Measurements from ENCODE around the gene NPSR1. TPM values are rescaled to one million over a fixed set of nuclear protein-coding genes. Genes with fewer than 3 reads are reported as not detected.

Gene NPSR1
- polyA plus RNA-seq, 1 of the 3 experiments (the other 2 are of a cell fraction), result not detected

GRCh38 chr7:34756025-34756437 lies 98.0 kb downstream of the NPSR1 start:
- CTCF ChIA-PET, result interaction anchor here (0.6 kb wide), 1 partner anchor 42 kb away, joined by 3 read pairs; no protein-coding TSS in a partner anchor
- no peaks in the 10 kb centered on the region for H3K9me3 ChIP-seq
- H3K27ac ChIP-seq (ENCODE audit: low read depth in 2 of 2, low read length in 1 of 2), result no peak overlapping the region
- H2AFZ ChIP-seq (ENCODE audit: low read depth), result no peak overlapping the region
- H4K20me1 ChIP-seq (ENCODE audit: insufficient read depth), result no peaks in the 10 kb centered on the region
- no peak overlapping the region for H3K4me2 ChIP-seq
- H3K4me3 ChIP-seq (ENCODE audit: low read depth in 2 of 2, low read length in 1 of 2), result no peak overlapping the region
- H3K36me3 ChIP-seq (replicated peaks in 1 of 2; ENCODE audit: control insufficient read depth in 1 of 2, insufficient read depth in 2 of 2, low read length in 1 of 2), result no peaks in the 10 kb centered on the region
- POLR2A ChIA-PET, result no interaction called here
- DNase-seq, result no peak
- TF ChIP-seq FOXJ3 (CRISPR knock-in tag; IDR thresholded peaks at IDR 0.05) (no peak), CHD2 (IDR thresholded peaks at IDR 0.05; ENCODE audit: low read length, partially characterized antibody) (no peak), MAX (IDR thresholded peaks at IDR 0.05; ENCODE audit: low read depth) (no peak), TCF12 (IDR thresholded peaks at IDR 0.05) (no peak), EP300 (IDR thresholded peaks at IDR 0.05; ENCODE audit: borderline replicate concordance in 1 of 2, low read depth in 1 of 2, low read length in 1 of 2) (no peak)
- TF ChIP-seq, protein P1, sequence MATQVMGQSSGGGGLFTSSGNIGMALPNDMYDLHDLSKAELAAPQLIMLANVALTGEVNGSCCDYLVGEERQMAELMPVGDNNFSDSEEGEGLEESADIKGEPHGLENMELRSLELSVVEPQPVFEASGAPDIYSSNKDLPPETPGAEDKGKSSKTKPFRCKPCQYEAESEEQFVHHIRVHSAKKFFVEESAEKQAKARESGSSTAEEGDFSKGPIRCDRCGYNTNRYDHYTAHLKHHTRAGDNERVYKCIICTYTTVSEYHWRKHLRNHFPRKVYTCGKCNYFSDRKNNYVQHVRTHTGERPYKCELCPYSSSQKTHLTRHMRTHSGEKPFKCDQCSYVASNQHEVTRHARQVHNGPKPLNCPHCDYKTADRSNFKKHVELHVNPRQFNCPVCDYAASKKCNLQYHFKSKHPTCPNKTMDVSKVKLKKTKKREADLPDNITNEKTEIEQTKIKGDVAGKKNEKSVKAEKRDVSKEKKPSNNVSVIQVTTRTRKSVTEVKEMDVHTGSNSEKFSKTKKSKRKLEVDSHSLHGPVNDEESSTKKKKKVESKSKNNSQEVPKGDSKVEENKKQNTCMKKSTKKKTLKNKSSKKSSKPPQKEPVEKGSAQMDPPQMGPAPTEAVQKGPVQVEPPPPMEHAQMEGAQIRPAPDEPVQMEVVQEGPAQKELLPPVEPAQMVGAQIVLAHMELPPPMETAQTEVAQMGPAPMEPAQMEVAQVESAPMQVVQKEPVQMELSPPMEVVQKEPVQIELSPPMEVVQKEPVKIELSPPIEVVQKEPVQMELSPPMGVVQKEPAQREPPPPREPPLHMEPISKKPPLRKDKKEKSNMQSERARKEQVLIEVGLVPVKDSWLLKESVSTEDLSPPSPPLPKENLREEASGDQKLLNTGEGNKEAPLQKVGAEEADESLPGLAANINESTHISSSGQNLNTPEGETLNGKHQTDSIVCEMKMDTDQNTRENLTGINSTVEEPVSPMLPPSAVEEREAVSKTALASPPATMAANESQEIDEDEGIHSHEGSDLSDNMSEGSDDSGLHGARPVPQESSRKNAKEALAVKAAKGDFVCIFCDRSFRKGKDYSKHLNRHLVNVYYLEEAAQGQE (IDR thresholded peaks at IDR 0.05; ENCODE audit: low read depth, low read length), result no peak
- H3K27me3 ChIP-seq (ENCODE audit: insufficient read depth), result peaks cover 3% of the 10 kb centered on the region; the same call in 1 of the 2 replicates
- H3K4me1 ChIP-seq (ENCODE audit: control insufficient read depth in 1 of 2, insufficient read depth in 2 of 2, low read depth in 1 of 2, low read length in 1 of 2), result peaks cover 0 to 2% of the 10 kb centered on the region in 2 experiments; a peak in 1 of 4 replicates
- H3K79me2 ChIP-seq (ENCODE audit: insufficient read depth), result no peaks in the 10 kb centered on the region
- H3K9ac ChIP-seq, result no peak overlapping the region
- H3F3A ChIP-seq (replicated peaks; ENCODE audit: insufficient read depth), result no peaks in the 10 kb centered on the region
- 6% methylated on average over 4 of the region's 4 CpGs for WGBS (ENCODE audit: low lambda C conversion rate)
- H3K9me2 ChIP-seq, result no peaks in the 10 kb centered on the region

GRCh38 chr7:34756691-34757090 lies 98.7 kb downstream of the NPSR1 start:
- H4K20me1 ChIP-seq (ENCODE audit: insufficient read depth), result no peaks in the 10 kb centered on the region
- no peaks in the 10 kb centered on the region for H3K9me2 ChIP-seq
- DNase-seq, result no peak
- H3K9ac ChIP-seq, result no peak overlapping the region
- ChIA-PET POLR2A (no interaction called here), CTCF (no interaction called here)
- H3K79me2 ChIP-seq (ENCODE audit: insufficient read depth), result no peaks in the 10 kb centered on the region
- no peaks in the 10 kb centered on the region for H3K36me3 ChIP-seq (replicated peaks in 1 of 2; ENCODE audit: control insufficient read depth in 1 of 2, insufficient read depth in 2 of 2, low read length in 1 of 2)
- no peaks in the 10 kb centered on the region for H3F3A ChIP-seq (replicated peaks; ENCODE audit: insufficient read depth)
- H3K4me3 ChIP-seq (ENCODE audit: low read depth in 2 of 2, low read length in 1 of 2), result no peak overlapping the region
- H3K9me3 ChIP-seq, result no peaks in the 10 kb centered on the region
- 32% methylated on average over 5 of the region's 5 CpGs for WGBS (ENCODE audit: low lambda C conversion rate)
- H2AFZ ChIP-seq (ENCODE audit: low read depth), result no peak overlapping the region
- H3K27ac ChIP-seq (ENCODE audit: low read depth in 2 of 2, low read length in 1 of 2), result no peak overlapping the region
- H3K27me3 ChIP-seq (ENCODE audit: insufficient read depth), result peaks cover 5% of the 10 kb centered on the region; the same call in 1 of the 2 replicates
- H3K4me1 ChIP-seq (ENCODE audit: control insufficient read depth in 1 of 2, insufficient read depth in 2 of 2, low read depth in 1 of 2, low read length in 1 of 2), result peaks cover 0 to 2% of the 10 kb centered on the region in 2 experiments; a peak in 1 of 4 replicates
- H3K4me2 ChIP-seq, result no peak overlapping the region
- TF ChIP-seq SIN3A (IDR thresholded peaks at IDR 0.05; ENCODE audit: borderline replicate concordance, low read depth, low read length), result no peak
- no peak for TF ChIP-seq TEAD4 (IDR thresholded peaks at IDR 0.05; ENCODE audit: borderline replicate concordance, insufficient read depth)
- TF ChIP-seq POLR2AphosphoS5 (IDR thresholded peaks at IDR 0.05; ENCODE audit: low read depth, low read length), result no peak
- no peak for TF ChIP-seq RCOR1 (IDR thresholded peaks at IDR 0.05; ENCODE audit: low read length)
- TF ChIP-seq MAX (IDR thresholded peaks at IDR 0.05; ENCODE audit: low read depth), result no peak
- no peak for TF ChIP-seq RXRA (IDR thresholded peaks at IDR 0.05; ENCODE audit: borderline replicate concordance, low read depth)
- no peak for TF ChIP-seq RAD21 (IDR thresholded peaks at IDR 0.05; ENCODE audit: low read length)
- no peak for TF ChIP-seq FOSL2 (IDR thresholded peaks at IDR 0.05; ENCODE audit: borderline replicate concordance, low read depth)
- no peak for TF ChIP-seq RFX5 (IDR thresholded peaks at IDR 0.05; ENCODE audit: low read length)
- no peak for TF ChIP-seq CTCF (IDR thresholded peaks at IDR 0.05)
- TF ChIP-seq FOXM1 (IDR thresholded peaks at IDR 0.05; ENCODE audit: low read depth), result no peak
- TF ChIP-seq USF2 (IDR thresholded peaks at IDR 0.05; ENCODE audit: borderline replicate concordance, low read depth, low read length), result no peak
- TF ChIP-seq ZBTB33 (IDR thresholded peaks at IDR 0.05; ENCODE audit: borderline replicate concordance, low read depth), result no peak
- TF ChIP-seq ELF1 (IDR thresholded peaks at IDR 0.05), result no peak
- TF ChIP-seq TAF1 (IDR thresholded peaks at IDR 0.05; ENCODE audit: borderline replicate concordance, low read depth, low read length), result no peak

All from SK-N-SH (cell line).